Hematopoietic multipotent progenitor cell treated with erythropoietin and hydrocortisone succinate and interleukin-3 and kit ligand, for 17 days (in vitro differentiated cells): ENCODE results near the gene CBX8.

Experiments
- DNase-seq: peaks from one replicate; pipeline ENCODE4 v3.0.0-alpha.2; 2015; ENCODE audit warnings: low spot score

The CBX8 gene

GRCh38 chr17:79792984-79793923 is 3.6 kb downstream of the CBX8 start:
- DNase-seq, result no peak

GRCh38 chr17:79792341-79792871 is 4.5 kb downstream of the CBX8 start:
- no peak for DNase-seq

- DNase-seq, result no peak
Measured at GRCh38 chr17:79791735-79792161, 5.1 kb downstream of the CBX8 start.

GRCh38 chr17:79790805-79791734 is 5.8 kb downstream of the CBX8 start:
- DNase-seq, result no peak

- DNase-seq, result no peak
Measured at GRCh38 chr17:79789943-79790804, 6.7 kb downstream of the CBX8 start.

- DNase-seq, result no peak
Measured at GRCh38 chr17:79788989-79789942, 7.6 kb downstream of the CBX8 start.

GRCh38 chr17:79788455-79788854 is 8.4 kb downstream of the CBX8 start:
- DNase-seq, result no peak

GRCh38 chr17:79786930-79787643 is 9.8 kb downstream of the CBX8 start:
- DNase-seq, result no peak

- no peak for DNase-seq
Measured at GRCh38 chr17:79785900-79786810, 10.7 kb downstream of the CBX8 start.

GRCh38 chr17:79785017-79785899 is 11.6 kb downstream of the CBX8 start:
- no peak for DNase-seq

GRCh38 chr17:79784353-79785016 is 12.4 kb downstream of the CBX8 start:
- DNase-seq, result no peak

GRCh38 chr17:79783891-79784290 is 13.0 kb downstream of the CBX8 start:
- no peak for DNase-seq

- DNase-seq, result no peak
Measured at GRCh38 chr17:79781736-79782575, 14.9 kb downstream of the CBX8 start.

GRCh38 chr17:79781012-79781650 is 15.7 kb downstream of the CBX8 start:
- no peak for DNase-seq

- DNase-seq, result no peak
Measured at GRCh38 chr17:79779661-79780365, 17.1 kb downstream of the CBX8 start.
